OCI-LY1 (cell line): ENCODE measurements around the gene TOMM6.

Experiments used
- H2AFZ ChIP-seq: fragments of 200-600 bp; sonication (generic), shearing (Covaris generic); 2 replicates; pipeline ENCODE4 v1.6.0; 2014; ENCODE audit warnings: antibody characterized with exemption, mild to moderate bottlenecking, low read length
- H3F3A ChIP-seq: fragments of 200-600 bp; sonication (generic), shearing (Covaris generic); 2 replicates; pipeline ENCODE4 v1.6.0; 2014; ENCODE audit warnings: mild to moderate bottlenecking, antibody characterized with exemption, low read length, moderate library complexity; ENCODE audit not compliant: insufficient read depth
- H3K27ac ChIP-seq: fragments of 200-600 bp; sonication (generic); 2 replicates; pipeline ENCODE4 v1.5.1; 2014; ENCODE audit warnings: low read length, mixed run types, mild to moderate bottlenecking, low read depth; ENCODE audit not compliant: poor library complexity, severe bottlenecking
- H3K27me3 ChIP-seq: fragments of 200-600 bp; sonication (generic); 2 replicates; pipeline ENCODE4 v1.6.0; 2014; ENCODE audit warnings: antibody characterized with exemption, mild to moderate bottlenecking, low read length, moderate library complexity; ENCODE audit not compliant: insufficient read depth
- H3K36me3 ChIP-seq: fragments of 200-600 bp; sonication (generic); 2 replicates; pipeline ENCODE4 v1.6.1; 2014; ENCODE audit warnings: mild to moderate bottlenecking, antibody characterized with exemption, low read length, moderate library complexity, mixed read lengths; ENCODE audit not compliant: insufficient read depth
- H3K4me1 ChIP-seq: fragments of 200-600 bp; sonication (generic); 2 replicates; pipeline ENCODE4 v1.5.1; 2014; ENCODE audit warnings: mild to moderate bottlenecking, low read length, moderate library complexity; ENCODE audit not compliant: insufficient read depth, severe bottlenecking
- H3K4me2 ChIP-seq: fragments of 200-600 bp; sonication (generic), shearing (Covaris generic); 2 replicates; pipeline ENCODE4 v1.6.1; 2014; ENCODE audit warnings: low read length
- H3K4me3 ChIP-seq: fragments of 200-600 bp; sonication (generic); 2 replicates; pipeline ENCODE4 v1.5.1; 2014; ENCODE audit warnings: low read length, low read depth, mild to moderate bottlenecking, mixed read lengths; ENCODE audit not compliant: poor library complexity, severe bottlenecking
- H3K79me2 ChIP-seq: fragments of 200-600 bp; shearing (Covaris generic); 2 replicates; pipeline ENCODE4 v1.6.1; 2016; ENCODE audit warnings: mixed run types, low read length, mixed read lengths; ENCODE audit not compliant: insufficient read depth
- H3K9ac ChIP-seq: fragments of 200-600 bp; sonication (generic), shearing (Covaris generic); 2 replicates; pipeline ENCODE4 v1.6.1; 2014; ENCODE audit warnings: mild to moderate bottlenecking, low read length, mixed read lengths
- H3K9me2 ChIP-seq: fragments of 200-600 bp; sonication (generic), shearing (Covaris generic); 2 replicates; pipeline ENCODE4 v1.6.1; 2014; ENCODE audit warnings: low read depth, mild to moderate bottlenecking, low read length, mixed read lengths
- H3K9me3 ChIP-seq: fragments of 200-600 bp; shearing (Covaris generic); 2 replicates; pipeline ENCODE4 v1.6.1; 2014; ENCODE audit warnings: low read length, mixed read lengths
- H4K20me1 ChIP-seq: fragments of 200-600 bp; sonication (generic), shearing (Covaris generic); 2 replicates; pipeline ENCODE4 v1.6.0; 2016; ENCODE audit warnings: mild to moderate bottlenecking, low read length; ENCODE audit not compliant: insufficient read depth
- CTCF ChIP-seq: fragments of 200-600 bp; sonication (generic), shearing (Covaris generic); IDR thresholded peaks from 2 replicates; pipeline ENCODE4 v1.5.1; 2017; ENCODE audit warnings: mild to moderate bottlenecking, antibody characterized with exemption, low read length, moderate library complexity, mixed read lengths
- EZH2 ChIP-seq: fragments of 200-600 bp; sonication (generic), shearing (Covaris generic); IDR thresholded peaks from 2 replicates; pipeline ENCODE4 v1.8.0; 2017; ENCODE audit warnings: borderline replicate concordance, mixed run types, mild to moderate bottlenecking, antibody characterized with exemption, low read length, moderate library complexity, mixed read lengths

Gene TOMM6

DNA sequence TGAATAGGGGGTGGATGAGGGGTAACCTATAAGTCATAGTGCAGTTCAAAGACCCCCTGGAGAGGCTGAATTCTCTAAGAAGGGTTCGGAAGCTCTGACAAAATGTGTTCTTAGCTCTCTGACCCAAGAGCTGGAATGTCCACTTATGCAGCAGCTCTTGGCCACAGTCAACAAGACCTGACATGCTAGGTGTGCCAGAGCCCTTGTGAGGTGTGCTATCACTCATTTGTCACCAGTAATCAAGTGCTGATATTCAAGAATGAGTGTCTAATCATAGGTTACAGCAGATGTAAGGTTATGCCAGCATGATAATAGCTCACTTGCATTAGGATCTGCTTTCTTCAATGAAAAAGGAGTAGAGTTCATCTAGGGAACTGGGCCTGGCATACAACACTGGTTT, 28.1 kb downstream of the TOMM6 start:
- no peaks in the 10 kb centered on the region for H4K20me1 ChIP-seq
- no peak overlapping the region for H3K9ac ChIP-seq
- no peak for TF ChIP-seq CTCF
- TF ChIP-seq EZH2, result no peak
- no peak overlapping the region for H3K27ac ChIP-seq
- H2AFZ ChIP-seq, result no peak overlapping the region
- H3K36me3 ChIP-seq, result peaks cover 5% of the 10 kb centered on the region; the same call in 1 of the 2 replicates
- H3K9me2 ChIP-seq, result no peaks in the 10 kb centered on the region
- H3K9me3 ChIP-seq, result no peaks in the 10 kb centered on the region
- no peaks in the 10 kb centered on the region for H3K79me2 ChIP-seq
- no peaks in the 10 kb centered on the region for H3K4me1 ChIP-seq
- no peaks in the 10 kb centered on the region for H3K27me3 ChIP-seq
- H3K4me3 ChIP-seq, result no peak overlapping the region
- peaks cover 5% of the 10 kb centered on the region for H3F3A ChIP-seq
- H3K4me2 ChIP-seq, result no peak overlapping the region

- Histone ChIP-seq H3K36me3 (peaks cover 5% of the 10 kb centered on the region; the same call in 1 of the 2 replicates), H3F3A (peaks cover 5% of the 10 kb centered on the region; the same call in 1 of the 2 replicates), H3K27me3 (no peaks in the 10 kb centered on the region), H3K27ac (no peak overlapping the region), H3K9me2 (no peaks in the 10 kb centered on the region), H3K9ac (no peak overlapping the region), H3K4me2 (no peak overlapping the region), H3K9me3 (no peaks in the 10 kb centered on the region), H2AFZ (no peak overlapping the region), H4K20me1 (no peaks in the 10 kb centered on the region), H3K79me2 (no peaks in the 10 kb centered on the region), H3K4me1 (no peaks in the 10 kb centered on the region), H3K4me3 (no peak overlapping the region)
- TF ChIP-seq EZH2 (no peak), CTCF (no peak)
Observed at GRCh38 chr6:41818271-41819054, 31.0 kb downstream of the TOMM6 start.

- H3K9ac ChIP-seq, result no peak overlapping the region
- H3K4me1 ChIP-seq, result no peaks in the 10 kb centered on the region
- H2AFZ ChIP-seq, result no peak overlapping the region
- H3K4me2 ChIP-seq, result no peak overlapping the region
- H4K20me1 ChIP-seq, result no peaks in the 10 kb centered on the region
- no peak overlapping the region for H3K27ac ChIP-seq
- no peaks in the 10 kb centered on the region for H3K27me3 ChIP-seq
- H3F3A ChIP-seq, result no peaks in the 10 kb centered on the region
- no peaks in the 10 kb centered on the region for H3K36me3 ChIP-seq
- H3K4me3 ChIP-seq, result no peak overlapping the region
- no peaks in the 10 kb centered on the region for H3K79me2 ChIP-seq
- no peaks in the 10 kb centered on the region for H3K9me2 ChIP-seq
- H3K9me3 ChIP-seq, result no peaks in the 10 kb centered on the region
- TF ChIP-seq EZH2, result no peak
Observed at GRCh38 chr6:41821266-41821665, 33.8 kb downstream of the TOMM6 start.

DNA sequence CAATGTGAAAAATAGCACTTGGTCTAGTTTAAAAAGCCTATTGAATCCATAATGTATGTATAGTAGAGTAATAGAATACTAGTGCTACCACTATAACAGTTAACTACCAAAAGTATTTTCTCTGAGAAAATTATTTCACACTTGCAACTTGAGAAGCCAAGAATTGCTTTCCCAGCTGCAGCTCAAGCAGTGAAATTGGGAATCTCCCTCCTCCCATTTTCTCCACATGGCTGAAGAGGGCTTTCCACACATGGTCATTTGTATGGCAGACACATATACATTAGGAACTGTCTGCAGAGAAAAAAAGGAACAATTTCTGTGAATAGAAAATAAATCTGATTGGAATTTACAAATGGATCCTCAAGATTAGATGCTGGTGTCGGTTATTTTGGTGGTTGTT, 34.5 kb downstream of the TOMM6 start:
- Histone ChIP-seq H3K27me3 (no peaks in the 10 kb centered on the region), H3K4me2 (no peak overlapping the region), H3K27ac (no peak overlapping the region), H3K36me3 (no peaks in the 10 kb centered on the region), H3F3A (no peaks in the 10 kb centered on the region), H3K79me2 (no peaks in the 10 kb centered on the region), H3K4me1 (no peaks in the 10 kb centered on the region), H3K9me2 (no peaks in the 10 kb centered on the region), H4K20me1 (no peaks in the 10 kb centered on the region), H2AFZ (no peak overlapping the region), H3K9me3 (no peaks in the 10 kb centered on the region), H3K9ac (no peak overlapping the region), H3K4me3 (no peak overlapping the region)
- TF ChIP-seq CTCF (no peak), EZH2 (no peak)
